GDM1 (cell line): ENCODE measurements around the gene PPP2CA.
"Not testable (repeated sequence)": the region's sequence is repeated elsewhere in the genome, so short reads cannot be mapped to it uniquely, and the experiment has no call there.

Experiments
- DNase-seq: peaks from one replicate; lab custom pipeline; 2025; lab: John Stamatoyannopoulos, UW

The PPP2CA gene

DNA sequence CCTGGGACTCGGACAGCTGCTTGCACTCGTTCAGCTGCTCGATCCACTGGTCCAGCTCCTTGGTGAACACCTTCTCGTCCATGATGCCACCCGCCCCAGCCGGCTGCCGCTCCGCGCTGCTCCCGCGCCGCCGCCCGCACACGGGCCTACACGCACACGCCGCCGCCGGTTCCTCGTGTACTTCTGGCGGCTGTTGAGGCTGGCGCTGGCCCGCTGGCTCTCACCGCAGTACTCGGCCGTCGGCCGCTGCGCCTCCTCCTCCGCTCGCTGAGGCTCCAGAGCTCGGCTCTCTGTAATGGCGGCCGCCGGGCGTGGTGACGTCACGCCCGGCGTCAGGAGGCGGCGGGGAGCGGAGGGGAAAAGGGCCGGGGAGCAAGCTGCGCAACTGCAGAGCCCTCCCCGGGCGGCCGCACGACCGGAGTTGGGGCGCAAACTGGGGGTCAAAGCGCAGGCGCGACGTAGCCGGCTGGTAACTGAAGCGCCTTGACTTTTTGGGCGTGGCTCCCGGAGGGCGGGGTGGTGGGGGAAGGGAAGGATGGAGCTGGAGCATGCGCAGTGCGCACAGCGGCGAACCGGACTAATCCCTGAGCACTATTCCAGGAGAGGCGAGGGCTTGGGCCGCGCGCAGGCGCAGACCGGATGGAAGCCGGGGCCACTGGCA lies at the start of gene PPP2CA:
PPP2CA (minus strand) TSS at position 294 of the 661 bp plus-strand sequence; CDS start at position 82, 212 bp downstream.
- peak; percentile 98 for DNase-seq

DNA sequence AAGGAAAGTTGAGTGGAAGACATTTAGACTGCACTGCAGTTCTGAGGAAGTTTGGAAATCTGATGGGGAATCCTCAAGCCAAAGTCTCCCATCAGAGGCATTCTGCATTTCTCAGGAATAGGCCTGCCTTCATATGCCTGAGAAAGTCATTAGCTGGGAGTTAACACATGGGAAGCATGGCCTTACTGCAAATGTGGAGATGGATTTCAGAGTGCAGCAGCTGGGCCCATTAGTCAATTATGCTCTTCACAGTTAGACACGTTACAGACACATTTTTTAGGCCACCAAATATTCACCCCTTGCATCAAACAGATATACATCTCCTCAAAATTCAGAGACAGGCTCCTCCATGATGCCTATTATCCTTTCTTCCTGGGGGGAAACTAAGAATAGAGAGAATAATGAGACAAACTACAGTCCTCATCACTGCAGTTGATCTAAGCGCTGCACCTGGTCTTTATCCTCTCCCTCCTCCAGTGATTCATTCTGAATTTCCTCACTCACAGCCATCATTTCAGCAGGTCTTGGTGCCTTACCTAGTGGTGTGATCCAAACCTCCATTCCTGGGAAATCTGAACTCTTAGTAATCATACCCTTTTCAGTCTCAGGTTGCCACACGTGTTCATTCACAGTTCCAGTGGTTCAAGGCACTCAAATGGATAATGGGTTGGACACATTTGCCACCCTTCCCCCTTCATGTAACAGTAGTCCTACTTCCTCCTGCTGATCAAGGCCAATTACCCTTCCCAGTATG lies 47.9 kb upstream of the PPP2CA start:
- DNase-seq, result no peak

DNA sequence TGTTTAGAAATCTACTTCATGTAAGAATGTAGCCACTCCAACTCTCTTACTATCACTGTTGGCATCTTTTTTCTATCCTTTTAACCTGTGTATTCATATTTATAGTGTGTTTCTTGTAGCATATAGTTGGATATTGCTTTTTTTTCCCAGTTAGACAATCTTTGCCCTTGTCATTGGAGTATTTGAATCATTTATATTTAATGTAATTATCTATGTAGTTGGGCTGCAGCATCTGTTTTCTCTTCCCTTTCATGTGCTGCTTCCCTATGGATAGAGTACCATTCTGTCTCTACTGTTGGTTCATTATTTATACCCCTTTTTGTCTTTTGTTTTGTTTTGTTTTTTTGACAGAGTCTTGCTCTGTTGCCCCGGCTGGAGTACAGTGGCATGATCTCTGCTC lies 45.2 kb upstream of the PPP2CA start:
- no peak for DNase-seq

DNA sequence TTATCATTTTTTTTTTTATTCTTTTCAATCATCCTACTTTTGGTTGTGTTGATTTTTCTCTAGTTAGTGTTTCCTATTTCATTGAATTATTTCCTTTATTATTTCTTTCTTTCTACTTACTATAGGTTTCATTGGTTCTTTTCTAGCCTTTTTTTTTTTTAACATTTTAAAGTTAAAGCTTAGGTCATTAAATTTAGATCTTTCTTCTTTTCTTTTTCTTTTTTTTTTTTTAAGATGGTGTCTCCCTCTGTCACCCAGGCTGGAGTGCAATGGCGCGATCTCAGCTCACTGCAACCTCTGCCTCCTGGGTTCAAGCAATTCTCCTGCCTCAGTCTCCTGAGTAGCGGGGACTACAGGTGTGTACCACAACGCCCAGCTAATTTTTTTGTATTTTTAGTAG lies 43.0 kb upstream of the PPP2CA start:
- no peak for DNase-seq

DNA sequence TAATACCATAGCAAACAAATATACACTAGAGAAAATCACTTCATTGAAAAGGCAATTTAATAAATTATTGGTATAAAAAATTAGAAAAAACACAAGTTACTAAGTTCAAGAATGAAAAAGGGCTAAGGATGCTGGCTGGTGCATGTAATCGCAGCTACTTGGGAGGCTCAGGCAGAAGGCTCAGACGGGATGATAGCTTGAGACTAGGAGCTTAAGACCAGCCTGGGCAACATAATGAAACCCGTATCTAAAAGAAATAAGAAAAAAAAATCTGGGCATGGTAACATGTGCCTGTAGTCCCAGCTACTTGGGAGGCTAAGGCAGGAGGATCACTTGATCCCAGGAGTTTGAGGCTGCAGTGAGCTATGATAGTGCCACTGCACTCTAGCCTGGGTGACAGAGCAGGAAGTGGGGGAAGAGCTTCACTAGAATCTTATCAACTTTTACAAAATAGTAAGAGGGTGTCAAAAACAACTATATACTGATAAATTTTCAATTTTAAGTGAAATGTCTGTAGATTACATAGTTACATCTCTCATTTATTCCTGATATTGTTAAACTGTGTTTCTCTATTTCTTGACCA lies 42.2 kb upstream of the PPP2CA start:
- no peak for DNase-seq

DNA sequence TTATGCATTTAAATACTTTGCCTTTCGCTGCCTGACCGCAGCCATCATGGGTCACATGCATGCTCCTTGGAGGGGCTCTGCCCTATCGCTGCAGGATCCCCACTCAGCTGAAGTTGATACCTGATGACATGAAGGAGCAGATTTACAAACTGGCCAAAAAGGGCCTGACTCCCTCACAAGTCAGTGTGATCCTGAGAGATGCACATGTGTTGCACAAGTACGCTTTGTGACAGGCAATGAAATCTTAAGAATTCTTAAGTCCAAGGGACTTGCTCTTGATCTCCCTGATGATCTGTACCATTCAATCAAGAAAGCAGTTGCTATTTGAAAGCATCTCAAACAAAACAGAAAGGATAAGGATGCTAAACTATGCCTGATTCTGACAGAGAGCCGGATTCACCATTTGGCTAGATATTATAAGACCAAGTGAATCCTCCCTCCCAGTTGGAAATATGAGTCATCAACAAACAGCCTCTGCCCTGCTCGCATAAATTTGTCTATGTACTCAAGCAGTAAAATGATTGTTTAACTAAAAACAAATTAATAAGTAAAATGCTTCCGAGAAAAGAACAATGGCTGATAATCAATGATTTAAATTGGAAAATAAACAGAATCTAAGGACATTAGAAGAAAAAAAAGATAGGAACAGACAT lies 41.6 kb upstream of the PPP2CA start:
- no peak for DNase-seq

DNA sequence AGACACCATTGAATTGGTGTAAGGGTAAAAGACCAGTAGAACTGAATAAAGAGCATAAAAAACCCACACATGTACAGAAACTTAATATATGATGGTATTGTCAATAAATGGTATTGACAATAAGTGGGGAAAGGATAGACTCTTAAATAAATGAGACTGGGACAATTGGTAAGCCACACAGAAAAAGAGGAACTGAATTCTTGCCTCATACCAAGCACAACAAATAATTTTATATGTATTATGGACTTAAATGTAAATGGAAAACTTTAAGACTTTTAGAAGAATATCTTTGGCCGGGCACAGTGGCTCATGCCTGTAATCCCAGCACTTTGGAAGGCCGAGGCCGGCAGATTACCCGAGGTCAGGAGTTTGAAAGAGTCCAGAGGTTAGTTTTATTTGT lies 37.9 kb upstream of the PPP2CA start:
- DNase-seq, result no peak

DNA sequence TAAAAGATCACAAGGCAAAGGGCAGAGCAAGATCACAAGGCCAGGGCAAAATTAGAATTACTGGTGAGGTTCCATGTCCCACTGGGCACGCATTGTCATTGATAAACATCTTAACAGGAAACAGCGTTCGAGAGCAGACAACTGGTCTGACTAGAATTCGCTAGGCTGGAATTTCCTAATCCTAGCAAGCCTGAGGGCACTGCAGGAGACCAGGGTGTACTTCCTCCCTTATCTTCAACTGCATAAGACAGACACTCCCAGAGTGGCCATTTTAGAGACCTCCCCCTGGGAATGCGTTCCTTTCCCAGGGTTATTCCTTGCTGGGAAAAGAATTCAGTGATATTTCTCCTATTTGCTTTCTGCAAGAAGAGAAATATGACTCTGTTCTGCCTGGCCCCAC lies 36.8 kb upstream of the PPP2CA start:
- DNase-seq, result not testable (repeated sequence)

DNA sequence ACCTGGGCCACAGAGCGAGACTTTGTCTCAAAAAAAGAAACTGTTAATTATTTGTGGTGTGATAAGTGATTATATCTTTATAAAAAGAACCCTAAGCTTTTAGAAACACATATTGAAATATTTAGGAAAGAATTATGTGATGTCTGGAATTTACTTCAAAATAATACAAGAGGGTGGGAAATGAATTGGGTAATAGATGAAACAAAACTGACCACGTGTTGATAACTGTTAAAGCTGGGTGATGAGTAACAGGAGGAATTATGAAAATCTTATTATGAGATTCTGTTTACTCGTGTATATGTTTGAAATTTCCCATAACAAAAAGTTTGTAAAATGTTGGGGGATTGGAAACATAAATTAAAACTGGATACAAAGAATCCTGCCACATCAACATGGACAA lies 33.0 kb upstream of the PPP2CA start:
- DNase-seq, result no peak

DNA sequence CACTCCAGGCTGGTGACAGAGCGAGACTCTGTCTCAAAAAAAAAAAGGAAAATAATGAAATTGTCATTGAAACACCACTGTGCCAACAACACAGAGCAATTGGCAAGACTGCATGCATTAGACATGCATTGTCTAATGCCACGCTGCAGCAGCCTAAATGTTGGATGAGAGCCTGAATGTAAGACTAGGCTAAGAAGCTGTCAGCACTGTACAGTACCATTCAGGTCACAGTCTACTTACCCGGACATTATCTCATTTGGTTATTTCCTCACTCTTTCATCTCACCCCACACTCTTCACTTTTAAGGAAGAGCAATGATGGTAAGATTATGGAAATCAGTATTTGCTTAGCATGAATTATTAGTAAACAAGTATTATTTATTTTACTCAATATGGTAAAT lies 31.3 kb upstream of the PPP2CA start:
- no peak for DNase-seq

DNA sequence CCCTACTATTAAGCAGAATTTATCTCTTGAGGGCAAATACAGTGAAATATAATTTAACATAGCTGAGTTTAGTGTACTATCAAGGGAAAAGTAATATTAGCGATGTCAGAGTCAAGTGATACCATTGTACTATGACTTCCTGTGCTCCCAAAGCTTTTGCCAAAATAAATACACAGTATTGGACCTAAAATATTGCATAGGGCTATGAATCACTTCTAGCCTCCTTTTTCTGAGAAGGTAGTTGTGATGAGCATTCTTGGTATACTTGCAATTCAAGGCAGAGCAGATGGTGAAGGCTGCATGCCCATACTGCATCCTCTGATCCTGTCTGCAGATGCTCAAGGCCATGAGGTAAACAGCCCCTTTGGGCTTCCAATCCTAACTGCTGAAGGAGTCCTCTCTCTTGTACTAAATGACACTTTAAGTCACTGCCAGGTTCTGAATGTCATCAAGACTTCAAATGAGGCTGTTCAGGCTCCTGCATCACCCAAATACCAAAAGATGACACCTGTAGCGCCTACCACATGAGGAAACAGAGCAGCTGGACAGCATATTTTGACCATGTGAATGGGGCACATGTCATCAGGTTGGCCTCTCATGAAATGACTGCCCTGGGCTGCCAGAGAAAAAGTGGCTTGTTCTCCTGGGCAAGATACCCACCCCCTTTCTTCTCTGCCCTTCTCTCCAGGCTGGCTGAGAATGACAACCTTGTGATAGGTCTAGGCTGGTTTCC lies 29.7 kb upstream of the PPP2CA start:
- DNase-seq, result no peak

DNA sequence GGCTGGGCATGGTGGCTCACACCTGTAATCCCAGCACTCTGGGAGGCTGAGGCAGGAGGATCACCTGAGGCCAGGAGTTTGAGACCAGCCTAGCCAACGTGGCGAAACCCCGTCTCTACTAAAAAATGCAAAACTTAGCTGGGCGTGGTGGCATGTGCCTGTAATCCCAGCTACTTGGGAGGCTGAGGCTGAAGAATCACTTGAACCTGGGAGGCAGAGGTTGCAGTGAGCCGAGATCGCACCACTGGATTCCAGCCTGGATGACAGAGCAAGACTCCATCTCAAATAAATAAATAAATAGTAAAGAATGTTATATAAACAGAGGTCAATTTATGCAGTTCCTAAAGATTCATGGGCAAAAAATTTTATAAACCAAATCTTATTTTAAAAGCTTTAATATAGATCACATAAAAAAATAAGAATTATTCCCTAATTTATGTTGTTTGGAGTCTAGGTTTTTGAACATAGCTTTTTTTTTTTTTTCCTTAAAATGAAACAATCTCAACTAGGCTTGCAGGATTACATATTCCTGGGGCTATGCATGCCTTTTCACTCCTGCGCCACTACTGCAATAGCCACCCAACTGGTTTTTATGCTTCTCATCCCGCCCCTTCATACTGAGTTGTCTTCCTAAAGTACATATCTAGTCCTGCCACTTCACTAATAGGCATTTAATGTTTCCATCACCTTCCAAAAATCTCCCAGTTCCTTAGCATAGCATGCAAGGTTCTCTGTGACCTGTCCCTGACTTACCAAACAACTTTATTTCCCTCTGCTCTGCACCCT lies 27.7 kb upstream of the PPP2CA start:
- DNase-seq, result not testable (repeated sequence)

DNA sequence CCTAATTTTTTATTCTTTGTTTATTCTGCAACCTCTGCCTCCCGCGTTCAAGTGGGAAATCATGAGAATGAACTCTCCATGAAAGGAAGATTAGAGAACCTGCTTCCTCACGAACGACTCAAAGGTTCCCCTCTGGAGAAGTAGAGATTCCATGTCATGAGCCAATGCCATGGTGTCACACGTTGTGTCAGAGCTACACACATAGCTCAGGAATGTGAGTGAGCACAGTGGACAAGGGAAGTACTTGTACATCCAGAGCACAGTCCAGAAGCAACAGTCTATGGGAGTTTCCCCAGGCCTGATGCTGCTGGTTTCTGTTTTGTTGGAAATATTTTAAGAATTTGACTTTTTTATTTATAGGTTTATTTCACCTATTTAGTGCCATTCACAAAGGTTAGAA lies 26.8 kb upstream of the PPP2CA start:
- DNase-seq, result no peak

DNA sequence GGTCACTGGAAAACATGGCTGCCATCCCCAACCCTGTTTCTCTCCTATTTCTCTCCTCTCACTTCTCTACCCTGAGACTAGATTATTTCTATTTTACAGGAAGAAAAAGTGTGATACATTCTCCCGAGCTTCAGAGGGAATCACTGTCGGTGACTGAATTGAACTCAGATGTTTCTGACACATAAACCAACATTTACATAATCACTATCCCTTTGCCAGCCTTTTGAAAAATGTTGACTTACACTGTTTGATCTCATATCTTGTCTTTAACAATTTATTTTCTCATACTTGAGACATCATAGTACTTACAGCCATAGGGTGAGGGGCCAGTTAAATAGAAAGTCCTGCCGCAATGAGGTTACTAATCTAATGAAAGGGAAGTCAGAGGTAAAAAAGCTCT lies 25.1 kb upstream of the PPP2CA start:
- no peak for DNase-seq

DNA sequence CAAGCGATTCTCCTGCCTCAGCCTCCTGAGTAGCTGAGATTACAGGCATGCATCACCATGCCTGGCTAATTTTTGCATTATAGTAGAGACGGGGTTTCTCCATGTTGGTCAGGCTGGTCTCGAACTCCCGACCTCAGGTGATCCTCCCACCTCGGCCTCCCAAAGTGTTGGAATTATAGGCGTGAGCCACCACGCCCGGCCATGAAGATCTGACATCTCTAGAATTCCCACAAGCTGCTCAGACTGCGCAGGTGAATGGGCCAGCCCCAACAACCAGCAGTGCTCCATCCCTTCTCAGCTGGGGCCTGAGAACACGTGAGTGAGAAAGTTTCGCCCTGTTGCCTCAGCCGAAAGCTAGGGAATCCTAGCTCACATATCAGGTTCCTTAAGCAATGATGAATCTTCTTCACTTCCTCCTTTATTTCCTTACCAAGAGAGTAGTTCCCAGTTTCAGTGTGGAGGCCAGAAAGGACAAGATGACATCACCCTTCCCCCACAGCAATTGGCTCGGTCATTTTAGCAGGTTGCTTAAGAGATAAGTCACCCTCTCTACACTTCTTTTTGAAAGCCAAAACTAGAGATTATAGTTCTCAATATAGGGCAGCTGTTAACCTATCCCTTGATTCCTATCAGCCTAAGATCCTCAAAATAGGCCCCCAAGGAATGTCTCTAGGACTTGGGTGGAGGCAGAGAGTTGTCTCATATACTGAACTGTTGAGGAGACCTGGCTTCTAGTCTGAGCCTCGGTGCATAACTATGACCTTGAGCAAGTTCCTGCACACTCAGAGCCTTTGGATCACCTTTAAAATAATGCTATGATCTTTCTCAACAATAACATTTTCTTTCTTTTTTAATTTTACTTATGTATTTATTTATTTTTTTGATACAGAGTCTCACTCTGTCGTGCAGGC lies 23.9 kb upstream of the PPP2CA start:
- DNase-seq, result no peak

DNA sequence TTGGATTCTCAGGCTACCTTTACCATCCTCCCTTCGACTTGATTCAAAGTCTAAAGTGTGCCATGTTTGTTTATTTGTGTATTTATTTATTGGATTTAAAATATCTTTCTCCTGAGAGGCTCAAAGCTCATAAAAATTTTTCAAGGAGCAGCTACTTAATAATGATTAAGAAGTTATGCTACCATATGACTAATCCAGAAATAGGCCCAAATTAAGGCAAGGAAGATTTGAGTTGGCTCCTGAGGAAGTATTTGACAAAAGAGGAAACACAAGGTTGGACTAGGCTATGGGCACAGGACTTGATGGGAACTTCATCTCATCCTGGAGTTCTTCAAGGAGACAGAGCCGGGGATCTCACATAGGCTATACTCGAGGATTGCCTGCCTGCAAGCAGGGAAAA lies 22.4 kb upstream of the PPP2CA start:
- DNase-seq, result no peak

DNA sequence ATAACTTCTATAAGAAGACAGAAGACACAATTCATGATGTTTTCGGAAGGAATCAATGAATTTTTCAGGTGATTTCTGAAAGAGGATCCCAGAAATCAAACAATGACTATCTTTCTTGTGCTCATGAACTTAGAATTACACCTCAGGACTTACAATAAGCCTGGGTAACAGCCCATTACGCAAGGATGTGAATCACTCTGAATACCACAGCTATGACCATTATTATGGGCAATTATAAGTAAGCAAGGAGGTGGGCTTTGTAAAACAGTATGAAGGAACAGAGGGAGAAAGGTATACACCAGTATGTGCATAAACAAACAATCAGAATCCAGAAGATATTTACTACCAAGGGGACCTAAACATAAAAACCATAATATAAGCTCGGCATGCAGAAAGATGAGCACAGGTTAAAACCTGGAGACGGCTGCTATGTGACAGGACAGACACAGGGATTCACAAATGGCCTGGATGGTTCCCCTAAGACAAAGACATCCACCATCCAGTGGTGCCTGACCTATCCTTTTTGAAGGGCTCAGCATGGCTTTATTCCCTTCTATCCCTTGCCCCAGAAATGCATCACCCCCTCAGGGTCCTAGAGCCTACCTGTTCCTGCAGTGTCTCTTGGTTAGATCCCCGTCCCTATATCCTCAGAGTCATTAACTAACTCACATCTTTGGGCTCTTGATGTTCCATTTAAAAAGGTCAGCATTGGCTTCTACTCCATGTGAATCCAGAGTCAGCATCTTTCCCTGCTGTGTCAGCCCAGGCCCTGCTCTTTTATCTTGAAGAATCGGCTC lies 21.8 kb upstream of the PPP2CA start:
- no peak for DNase-seq

DNA sequence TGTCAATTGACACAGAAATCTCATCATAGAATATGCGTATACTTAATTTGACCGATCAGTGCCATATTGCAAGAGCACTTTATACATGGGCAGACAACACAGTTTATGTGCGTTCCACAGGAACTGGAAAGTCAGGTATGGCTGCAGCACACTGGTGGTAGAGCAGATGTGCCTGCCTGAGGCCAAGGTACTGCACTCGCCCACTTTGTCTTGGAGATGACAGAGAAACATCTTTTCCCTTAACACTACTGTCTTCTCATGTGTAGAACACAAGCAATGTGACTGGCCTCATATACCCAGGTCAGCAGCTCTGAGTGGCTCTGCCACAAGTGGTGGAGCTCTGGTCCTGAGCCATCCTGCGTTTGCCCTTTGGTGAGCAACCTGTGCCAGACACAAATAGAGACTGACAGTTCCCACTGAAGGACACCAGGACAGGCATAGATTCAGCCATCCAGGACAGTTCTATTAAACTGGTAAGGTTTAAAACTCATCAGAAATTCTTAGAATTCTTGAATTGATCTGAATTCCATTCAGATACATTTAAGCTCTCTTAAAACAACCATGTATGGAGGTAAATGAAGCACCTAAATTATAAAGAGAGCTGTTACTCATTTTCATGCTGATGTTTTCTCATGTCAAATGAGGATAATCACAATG lies 21.0 kb upstream of the PPP2CA start:
- DNase-seq, result no peak

DNA sequence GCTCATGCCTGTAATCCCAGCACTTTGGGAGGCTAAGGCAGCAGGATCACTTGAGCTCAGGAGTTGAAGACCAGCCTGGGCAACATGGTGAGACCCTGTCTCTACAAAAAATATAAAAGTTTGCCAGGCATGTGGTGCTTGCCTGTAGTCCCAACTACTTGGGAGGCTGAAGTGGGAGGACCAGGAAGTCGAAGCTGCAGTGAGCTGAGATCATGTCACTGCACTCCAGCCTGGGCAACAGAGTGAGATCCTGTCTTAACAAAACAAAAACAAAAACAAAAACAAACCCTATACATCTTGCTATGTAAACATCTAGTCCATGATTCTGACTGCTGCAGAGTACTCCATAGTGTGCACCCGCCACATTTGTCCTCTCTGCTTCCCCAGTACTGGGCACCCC lies 19.8 kb upstream of the PPP2CA start:
- no peak for DNase-seq
